HFFc6 (cell line): ENCODE data around the gene FRMPD4. TPM values are rescaled to one million over a fixed set of nuclear protein-coding genes. Genes with fewer than 3 reads are reported as not detected.

ENCODE experiments used
- DNase-seq: peaks from one replicate; pipeline ENCODE4 v3.0.0-alpha.2; 2018
- H3K27ac Mint-ChIP-seq: 2 replicates; pipeline ENCODE4 v1.8.0; 2020; ENCODE audit warnings: mild to moderate bottlenecking, mixed read lengths
- H3K27me3 Mint-ChIP-seq: 2 replicates; pipeline ENCODE4 v1.8.0; 2021; ENCODE audit warnings: mild to moderate bottlenecking, moderate library complexity, mixed read lengths; ENCODE audit not compliant: insufficient read depth
- H3K36me3 Mint-ChIP-seq: 2 replicates; pipeline ENCODE4 v1.8.0; 2021; ENCODE audit warnings: low read depth, mixed read lengths
- H3K4me1 Mint-ChIP-seq: 2 replicates; pipeline ENCODE4 v1.8.0; 2020; ENCODE audit warnings: low read depth, mixed read lengths
- H3K4me3 Mint-ChIP-seq: 2 replicates; pipeline ENCODE4 v1.8.0; 2020; ENCODE audit warnings: mild to moderate bottlenecking, moderate library complexity, mixed read lengths
- H3K9me3 Mint-ChIP-seq: 2 replicates; pipeline ENCODE4 v1.8.0; 2020; ENCODE audit warnings: mild to moderate bottlenecking, mixed read lengths
- CTCF ChIP-seq: fragments of 200-600 bp; sonication (generic); IDR thresholded peaks from 2 replicates; pipeline ENCODE4 v1.5.0; 2021; ENCODE audit warnings: antibody characterized with exemption, mild to moderate bottlenecking
- total RNA-seq, 6 experiments: library from RNA; stranded (reverse); fragmentation: NEBNext Ultra II Directional; extraction: Animal tissue kit (Norgen Biotek cat#: 25700); gene quantifications; 2 replicates in 1 of 6; 3 replicates in 5 of 6; pipeline ENCODE4 v1.2.3, GENCODE V29; 2021

The FRMPD4 gene
- total RNA-seq, 6 experiments from 2014 or later = 0.09 to 0.55 (median 0.47) TPM

- no peak overlapping the region for H3K27ac Mint-ChIP-seq
- no peak for TF ChIP-seq CTCF
- DNase-seq = no peak
- no peaks in the 10 kb centered on the region; the same call in 1 of the 2 replicates for H3K36me3 Mint-ChIP-seq
- no peak overlapping the region for H3K4me3 Mint-ChIP-seq
- no peaks in the 10 kb centered on the region for H3K9me3 Mint-ChIP-seq
- H3K27me3 Mint-ChIP-seq = no peaks in the 10 kb centered on the region
- H3K4me1 Mint-ChIP-seq = peaks cover 44% of the 10 kb centered on the region
Observed at GRCh38 chrX:12237771-12238170, 99.5 kb downstream of the FRMPD4 start.

DNA sequence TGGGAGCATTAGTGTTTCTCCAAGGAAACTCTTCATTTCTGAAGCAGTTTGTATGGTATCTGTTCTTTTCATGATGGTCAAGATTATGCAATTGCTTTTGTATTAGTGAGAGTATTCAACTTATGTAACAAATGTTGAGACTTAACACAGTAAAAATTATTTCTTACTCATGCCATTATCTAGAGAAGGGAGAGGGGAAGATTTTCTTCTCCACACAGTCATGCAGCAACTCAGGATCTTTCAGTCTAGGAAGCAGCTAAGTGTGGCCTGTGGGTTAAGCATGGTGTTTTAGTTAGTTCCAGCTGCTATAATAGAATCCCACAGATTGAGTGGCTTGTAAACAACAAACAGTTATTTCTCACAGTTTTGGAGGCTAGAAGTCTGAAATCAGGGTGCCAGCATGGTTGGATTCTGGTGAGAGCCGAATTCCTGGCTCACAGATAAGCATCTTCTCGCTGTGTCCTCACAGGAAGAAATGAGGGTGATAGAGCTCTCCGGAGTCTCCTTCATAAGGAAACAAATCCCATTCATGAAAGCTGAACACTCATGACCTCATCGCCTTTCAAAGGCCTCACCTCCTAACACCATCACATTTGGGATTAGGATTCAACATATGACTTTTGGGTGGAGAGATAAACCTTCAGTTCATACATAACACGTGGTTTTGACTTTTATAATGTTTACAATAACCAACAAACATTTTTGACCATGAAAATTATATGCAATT is 101.2 kb downstream of the FRMPD4 start:
- Mint-ChIP-seq H3K27me3 (no peaks in the 10 kb centered on the region), H3K9me3 (no peaks in the 10 kb centered on the region), H3K36me3 (no peaks in the 10 kb centered on the region; the same call in 1 of the 2 replicates), H3K27ac (no peak overlapping the region), H3K4me1 (peaks cover 43% of the 10 kb centered on the region), H3K4me3 (no peak overlapping the region)
- no peak for TF ChIP-seq CTCF
- no peak for DNase-seq

- Mint-ChIP-seq H3K4me1 (peaks cover 46% of the 10 kb centered on the region), H3K27me3 (no peaks in the 10 kb centered on the region), H3K9me3 (no peaks in the 10 kb centered on the region), H3K27ac (no peak overlapping the region), H3K36me3 (no peaks in the 10 kb centered on the region; the same call in 1 of the 2 replicates), H3K4me3 (no peak overlapping the region)
- DNase-seq = no peak
- TF ChIP-seq CTCF = no peak
Observed at GRCh38 chrX:12240491-12240890, 102.2 kb downstream of the FRMPD4 start.

DNA sequence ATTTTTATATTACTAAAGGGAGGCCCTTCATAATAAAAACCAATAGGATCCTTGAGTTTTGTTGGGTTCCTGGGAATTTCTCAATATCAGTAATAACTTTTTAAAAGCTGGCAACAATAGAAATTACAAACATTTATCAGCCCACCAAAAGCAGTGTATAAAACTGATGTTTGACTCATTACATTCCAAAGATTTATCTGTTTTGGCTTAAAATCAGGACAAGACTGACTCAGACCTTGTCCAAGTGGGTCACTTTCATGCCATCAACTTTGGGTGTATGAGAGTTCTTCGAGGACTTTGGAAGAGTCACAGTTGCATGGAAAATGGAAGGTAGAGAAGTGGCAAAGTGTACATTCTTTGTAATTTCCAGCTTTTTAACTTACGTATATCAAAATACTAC is 102.8 kb downstream of the FRMPD4 start:
- Mint-ChIP-seq H3K4me1 (peaks cover 51% of the 10 kb centered on the region), H3K4me3 (no peak overlapping the region), H3K27me3 (no peaks in the 10 kb centered on the region), H3K27ac (peak overlapping the region; percentile 18; the same call in 1 of the 2 replicates), H3K9me3 (no peaks in the 10 kb centered on the region), H3K36me3 (no peaks in the 10 kb centered on the region; the same call in 1 of the 2 replicates)
- peak; percentile 28 for DNase-seq
- TF ChIP-seq CTCF = no peak

GRCh38 chrX:12245650-12246645 is 107.7 kb downstream of the FRMPD4 start:
- no peaks in the 10 kb centered on the region for H3K9me3 Mint-ChIP-seq
- TF ChIP-seq CTCF = no peak
- no peaks in the 10 kb centered on the region; the same call in 1 of the 2 replicates for H3K36me3 Mint-ChIP-seq
- peaks cover 69% of the 10 kb centered on the region for H3K4me1 Mint-ChIP-seq
- H3K27me3 Mint-ChIP-seq = peaks cover 2% of the 10 kb centered on the region; the same call in 1 of the 2 replicates
- peak overlapping the region; percentile 73 for H3K4me3 Mint-ChIP-seq
- H3K27ac Mint-ChIP-seq = peak overlapping the region; percentile 95
- peak; percentile 84 for DNase-seq
